Measurements from ENCODE around the gene ERC2.

The ERC2 gene

DNA sequence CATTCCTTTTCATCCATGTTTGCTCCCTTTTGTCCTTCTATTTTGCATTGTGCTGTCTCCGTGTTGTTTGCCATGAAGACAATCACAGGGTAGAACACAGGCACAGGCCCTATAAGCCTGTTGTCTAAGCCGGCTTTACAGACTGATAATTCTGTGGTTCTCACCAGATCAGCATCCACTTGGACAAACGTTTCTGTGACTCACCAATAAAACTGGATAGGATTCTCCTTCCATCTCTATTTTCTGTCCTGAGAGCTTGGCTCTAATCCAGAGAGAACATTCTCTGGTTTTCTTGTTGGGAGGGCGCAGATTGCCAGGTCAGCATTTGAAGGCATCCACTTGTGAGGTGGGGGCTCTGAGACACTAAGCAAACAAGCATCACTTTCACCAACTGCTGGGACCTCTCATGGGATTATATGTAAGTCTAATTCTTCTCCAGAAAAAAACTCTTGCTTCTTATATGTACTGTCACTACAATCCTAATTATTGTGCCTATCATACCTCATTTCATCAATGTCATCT, 101.6 kb downstream of the ERC2 start:
- DNase-seq (ENCODE audit: low spot score) = peak; percentile 21

DNA sequence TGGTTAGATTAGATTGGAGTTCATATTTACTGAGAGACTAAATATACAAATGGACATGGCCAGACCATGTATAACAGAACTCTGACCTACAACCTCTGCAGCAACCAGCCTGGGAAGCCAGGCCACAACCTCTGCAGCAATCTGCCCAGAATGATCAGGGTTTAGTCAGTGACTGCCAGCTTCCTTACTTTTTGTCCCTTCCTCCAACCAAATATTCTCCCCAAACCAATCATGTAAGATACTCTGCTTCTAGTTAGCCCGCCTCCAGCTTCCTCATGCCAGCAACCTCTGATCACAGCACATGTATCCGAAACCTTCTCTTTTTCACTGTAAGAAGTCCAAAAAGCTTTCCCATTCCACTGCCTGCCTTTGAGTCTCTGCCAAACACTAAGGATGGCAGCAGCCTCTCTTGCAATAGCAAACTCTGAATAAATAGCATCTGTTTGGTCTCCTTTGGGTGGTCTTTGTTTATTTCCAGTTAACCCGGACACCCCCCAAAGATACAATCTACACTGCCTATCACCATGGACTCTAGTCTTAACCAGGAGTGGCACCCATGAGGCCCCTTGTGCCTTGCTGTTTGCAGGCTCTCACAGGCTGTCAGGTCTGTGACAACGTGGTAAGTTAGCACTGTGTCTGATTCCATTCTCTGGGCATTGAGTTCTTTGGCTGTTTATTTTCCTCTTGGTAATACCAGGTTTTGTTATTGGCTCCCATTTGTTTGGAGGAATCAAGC, 102.2 kb downstream of the ERC2 start:
- peak; percentile 26 for DNase-seq (ENCODE audit: low spot score)

DNA sequence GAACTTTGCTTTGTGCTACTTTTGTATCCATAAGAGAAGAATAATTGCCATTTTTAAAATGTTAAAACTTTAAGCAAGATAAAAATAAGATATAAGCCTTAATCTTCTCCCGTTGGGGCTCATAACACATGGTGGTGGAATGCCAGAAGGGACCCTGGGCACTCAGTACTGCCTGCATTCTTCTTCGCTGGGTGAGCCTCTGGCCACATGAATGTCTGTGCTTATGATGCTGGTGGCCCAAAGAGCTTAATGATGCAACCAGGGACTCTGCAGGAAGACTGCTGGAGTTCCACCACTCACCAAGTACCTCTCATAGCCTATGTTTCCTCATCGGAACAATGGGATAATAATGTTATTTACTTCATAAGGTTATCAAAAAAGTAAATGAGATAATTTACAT, 103.6 kb downstream of the ERC2 start:
- no peak for DNase-seq (ENCODE audit: low spot score)

DNA sequence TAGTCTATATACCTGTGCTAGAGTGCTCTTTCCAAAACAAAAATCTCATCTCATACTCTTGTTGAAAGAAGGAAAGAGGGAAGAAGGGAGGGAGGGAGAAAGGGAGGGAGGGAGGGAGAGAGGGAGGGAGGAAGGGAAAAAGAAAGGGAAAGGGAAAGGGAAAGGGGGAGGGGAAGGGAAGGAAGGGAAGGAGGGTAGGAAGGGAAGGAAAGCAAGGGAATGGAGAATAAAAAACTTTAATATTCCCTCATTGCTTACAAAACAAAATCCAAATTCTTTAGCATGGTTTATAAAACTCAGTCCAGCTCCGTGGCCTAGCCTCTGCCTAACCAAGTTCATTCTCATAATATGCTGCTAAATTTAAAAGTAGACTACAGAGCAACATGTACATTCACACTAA, 104.5 kb downstream of the ERC2 start:
- DNase-seq (ENCODE audit: low spot score) = no peak

DNA sequence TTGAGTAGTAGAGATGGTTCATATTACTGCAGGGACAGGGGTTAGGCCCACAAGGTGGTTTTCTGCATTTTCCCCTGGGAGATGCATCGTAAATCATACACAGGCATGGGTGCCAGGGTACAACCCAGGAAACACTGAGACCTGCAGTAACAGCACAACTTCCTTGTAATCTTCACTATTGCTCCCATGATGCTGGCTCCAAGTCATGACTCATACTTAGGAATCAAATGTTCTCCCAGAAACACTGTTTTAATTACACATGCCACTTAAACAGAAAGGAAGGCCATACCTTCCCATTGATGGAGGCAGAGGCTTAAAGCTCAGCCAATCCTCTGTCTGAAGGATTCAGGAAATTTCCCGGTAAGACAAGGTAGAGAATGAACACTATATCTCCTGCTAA, 106.5 kb downstream of the ERC2 start:
- no peak for DNase-seq (ENCODE audit: low spot score)

DNA sequence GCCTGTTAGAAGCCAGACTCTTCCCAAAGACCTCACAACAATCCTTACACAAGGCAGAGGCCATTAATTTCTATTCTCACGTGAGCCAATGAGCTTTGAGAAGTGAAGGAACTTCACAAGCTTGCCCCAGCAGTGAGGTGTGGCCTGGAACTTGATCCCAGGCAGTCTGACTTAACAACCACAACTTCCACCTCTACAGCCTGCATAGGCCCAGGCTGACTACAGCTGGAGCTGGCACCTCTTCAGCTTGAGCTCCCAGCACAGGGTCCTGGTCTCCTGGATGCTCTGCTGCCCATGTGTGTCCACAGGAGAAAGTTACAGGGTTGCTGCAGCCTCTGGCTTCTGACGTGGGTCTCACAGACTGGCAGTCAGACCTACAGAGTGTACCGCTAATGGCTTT, 111.0 kb downstream of the ERC2 start:
- no peak for DNase-seq (ENCODE audit: low spot score)

DNA sequence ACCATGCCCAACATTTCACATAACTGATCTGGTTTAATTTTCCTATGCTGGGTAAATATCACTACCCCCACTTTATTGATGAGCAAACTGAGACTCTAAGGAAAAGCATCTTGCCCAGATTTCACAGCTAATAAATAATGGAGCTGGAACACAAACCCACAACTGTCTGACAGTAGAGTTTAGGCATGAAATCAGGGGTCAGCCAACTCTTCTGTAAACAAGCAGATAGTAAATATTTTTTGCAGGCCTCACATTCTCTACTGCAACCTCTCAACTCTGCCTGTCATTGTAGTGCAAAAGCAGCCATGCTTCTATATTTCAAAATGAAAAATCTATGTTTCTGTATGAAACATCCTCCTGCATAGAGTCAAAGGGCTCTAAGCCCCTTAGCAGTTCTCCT, 111.5 kb downstream of the ERC2 start:
- no peak for DNase-seq (ENCODE audit: low spot score)

DNA sequence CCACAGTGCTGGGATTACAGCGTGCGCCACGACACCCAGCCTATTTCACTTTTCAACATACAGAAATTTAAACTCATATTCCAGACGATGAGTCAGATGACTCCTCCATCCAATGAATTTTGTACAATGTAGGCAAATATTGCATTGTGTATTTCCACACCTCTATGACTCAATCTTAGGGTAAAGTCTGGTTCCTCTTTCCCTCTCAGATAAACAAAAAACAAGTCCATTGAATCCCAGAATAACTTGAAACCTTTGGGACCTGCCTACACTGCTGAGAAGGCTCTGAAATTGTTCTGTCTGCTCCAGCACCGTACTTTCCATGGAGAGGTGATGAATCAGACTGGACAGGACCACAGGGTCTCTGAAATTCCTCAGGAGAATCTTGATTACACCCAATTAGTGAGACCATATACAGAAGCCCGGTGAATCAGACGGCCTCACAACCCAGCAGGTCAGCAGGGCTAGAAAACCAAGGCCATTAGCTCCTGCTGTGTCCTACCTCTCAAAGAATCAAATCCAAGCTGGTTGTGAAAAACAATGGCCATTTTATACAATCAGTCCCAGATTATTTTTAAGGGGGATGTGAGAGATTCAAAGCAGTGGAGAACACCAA, 112.6 kb downstream of the ERC2 start:
- no peak for DNase-seq (ENCODE audit: low spot score)

DNA sequence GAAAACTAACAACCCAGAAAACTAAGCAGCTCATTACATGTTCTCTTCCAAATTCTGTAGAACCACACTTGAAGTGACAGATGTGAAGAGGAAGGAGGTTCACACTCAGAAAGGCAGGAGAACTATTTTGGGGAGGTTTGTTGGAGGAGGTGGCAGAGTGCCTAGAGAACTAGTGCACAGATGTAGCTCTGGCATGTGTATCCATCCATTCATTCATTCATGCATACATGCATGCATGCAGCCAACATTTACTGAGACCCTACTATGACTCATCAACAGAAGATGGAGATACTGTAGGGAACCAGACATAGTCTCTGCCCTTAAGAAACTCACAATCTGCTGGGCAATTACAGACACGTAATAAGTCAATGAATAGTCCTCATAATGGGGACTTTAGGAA, 116.7 kb downstream of the ERC2 start:
- DNase-seq (ENCODE audit: low spot score) = no peak

DNA sequence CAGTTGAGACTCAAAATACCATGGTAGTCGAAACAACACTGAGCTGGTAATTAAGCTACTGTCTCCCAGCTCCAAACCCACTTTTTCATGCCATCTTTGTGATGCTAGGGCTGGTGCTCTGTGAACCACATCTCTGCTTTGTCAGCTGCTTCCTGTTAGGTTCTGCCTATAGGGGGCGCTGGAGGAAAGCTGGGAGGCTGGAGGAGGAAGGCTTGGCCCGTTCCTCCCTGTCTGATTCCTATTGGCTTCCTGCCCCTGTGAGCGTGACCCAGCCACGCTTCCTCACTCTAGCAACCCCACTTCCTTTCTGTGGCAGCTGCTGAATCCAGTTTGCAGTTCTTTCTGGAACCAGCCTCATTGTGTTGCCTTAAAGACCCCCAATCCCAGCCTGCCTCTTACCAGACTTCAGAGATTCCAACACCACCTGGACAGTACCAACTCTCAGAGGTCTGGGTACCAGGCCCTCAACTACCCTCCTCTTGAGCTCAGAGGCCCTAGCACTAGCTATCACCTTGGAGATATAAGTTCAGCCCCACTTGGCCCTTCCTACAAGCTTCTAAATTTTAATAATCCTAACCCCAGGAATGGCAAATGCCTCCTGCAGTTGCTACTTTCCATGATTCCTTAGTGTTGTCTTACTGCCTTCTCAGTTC, 120.9 kb downstream of the ERC2 start:
- peak; percentile 85 for DNase-seq (ENCODE audit: low spot score)

DNA sequence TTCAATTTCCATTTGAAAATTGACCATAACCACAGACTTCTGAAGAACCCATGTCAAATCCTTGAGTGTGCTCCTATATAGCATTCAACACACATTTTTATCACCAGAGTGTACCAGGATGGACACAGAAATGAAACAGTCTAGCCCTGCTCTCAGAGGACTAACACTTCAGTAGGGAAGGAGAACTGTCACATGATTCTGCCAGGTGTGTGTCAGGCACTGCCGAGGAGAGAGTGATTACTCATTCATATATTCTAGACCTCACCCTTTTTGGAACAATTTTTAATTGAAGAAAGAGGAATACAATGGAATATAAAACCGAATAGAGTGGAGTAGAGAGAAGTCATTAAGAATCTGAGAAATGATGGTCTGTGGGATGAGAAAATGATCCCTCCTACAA, 125.8 kb downstream of the ERC2 start:
- no peak for DNase-seq (ENCODE audit: low spot score)

DNA sequence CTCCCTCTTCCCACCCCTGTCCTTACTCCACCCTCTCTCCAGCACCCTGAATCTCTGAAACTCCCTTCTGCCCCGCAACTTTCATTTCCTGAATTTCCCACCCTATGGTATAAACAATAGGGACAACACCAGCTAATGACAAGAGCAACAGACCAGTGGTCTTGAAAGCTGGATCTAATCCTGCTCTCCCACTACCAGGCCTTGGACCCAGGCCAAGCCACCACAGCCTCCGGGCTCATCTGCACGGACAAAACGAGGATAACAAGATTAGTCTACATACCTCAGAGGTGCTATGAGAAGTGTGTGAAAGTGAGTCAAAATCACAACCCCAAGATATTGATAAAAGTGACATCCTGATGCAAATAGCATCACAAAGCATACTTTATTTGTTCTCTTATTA, 128.6 kb downstream of the ERC2 start:
- no peak for DNase-seq (ENCODE audit: low spot score)

DNA sequence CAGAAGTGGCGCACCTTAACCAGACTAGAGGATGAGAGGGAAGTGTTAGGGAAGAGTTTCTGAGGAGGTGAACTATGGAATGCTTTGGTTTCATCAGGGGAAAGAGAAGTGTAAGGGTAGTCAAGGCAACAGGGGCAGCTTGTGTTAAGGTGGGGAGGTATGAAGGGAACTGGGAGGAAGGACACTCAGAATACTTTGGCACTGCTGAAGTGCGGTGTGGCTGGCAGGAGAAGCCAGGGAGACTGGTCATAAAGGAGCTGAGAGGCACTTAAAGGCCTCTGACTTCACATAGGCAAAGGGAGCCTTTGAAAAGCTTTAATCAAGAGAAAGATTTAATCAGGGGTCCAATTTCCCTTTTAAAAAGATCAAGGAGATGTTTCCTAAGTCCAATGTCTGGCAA, 129.0 kb downstream of the ERC2 start:
- DNase-seq (ENCODE audit: low spot score) = no peak

DNA sequence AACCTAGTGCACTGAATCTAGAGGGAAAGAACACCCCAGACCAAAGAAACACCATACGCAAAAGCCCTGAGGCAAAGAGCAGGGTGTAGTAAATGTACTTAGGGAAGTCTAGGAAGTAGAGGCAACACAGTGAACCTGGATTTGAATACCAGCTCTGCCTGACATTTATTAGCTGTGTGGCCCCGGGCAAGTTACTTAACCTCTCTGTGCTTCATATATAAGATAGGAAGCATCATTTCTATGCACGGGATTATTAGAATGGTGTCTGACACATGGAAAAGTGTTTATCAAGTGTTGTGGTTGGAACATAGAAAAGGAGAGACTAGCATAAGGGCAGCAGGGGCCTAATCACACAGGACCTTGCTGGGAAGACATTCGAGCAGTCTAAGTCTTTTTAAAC, 132.2 kb downstream of the ERC2 start:
- no peak for DNase-seq (ENCODE audit: low spot score)

DNA sequence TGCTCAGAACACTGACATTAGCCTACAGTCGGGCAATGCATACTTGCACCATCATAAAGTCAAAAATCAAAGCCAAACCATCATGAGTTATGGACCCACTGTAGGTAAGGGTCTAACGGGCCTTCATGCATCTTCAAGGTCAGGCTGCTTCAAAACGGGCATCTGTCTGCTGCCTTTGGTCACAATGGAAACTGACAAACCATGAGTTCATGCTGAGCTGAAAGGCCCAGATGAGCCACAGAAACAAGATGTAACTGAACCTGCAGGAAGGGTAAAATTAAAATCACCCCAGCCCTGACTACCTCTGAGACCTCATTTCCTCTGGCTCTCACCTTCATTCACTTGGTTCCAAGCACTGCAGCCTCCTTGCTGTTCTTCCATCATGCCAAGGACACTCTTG, 143.8 kb downstream of the ERC2 start:
- no peak for DNase-seq (ENCODE audit: low spot score)

DNA sequence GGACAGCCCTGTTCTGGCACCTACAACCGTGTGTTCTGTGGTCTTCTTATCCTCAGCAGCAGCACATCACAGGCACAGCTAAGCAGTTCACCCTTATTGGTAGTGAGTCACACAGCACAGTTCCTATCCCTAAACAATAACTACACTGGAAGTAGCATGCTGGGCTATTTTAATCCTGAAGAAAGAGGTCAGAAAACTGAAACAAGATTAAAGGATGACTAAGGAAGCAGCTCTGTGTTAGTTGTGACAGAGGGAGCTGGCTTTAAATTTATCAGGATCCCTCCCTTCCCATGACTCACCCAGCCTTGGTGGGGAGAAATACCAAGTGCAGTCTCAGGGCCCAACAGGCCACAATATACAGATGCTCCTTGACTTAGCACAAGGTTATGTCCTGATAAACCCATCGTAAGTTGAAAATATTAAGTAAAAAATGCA, 144.3 kb downstream of the ERC2 start:
- no peak for DNase-seq (ENCODE audit: low spot score)

DNA sequence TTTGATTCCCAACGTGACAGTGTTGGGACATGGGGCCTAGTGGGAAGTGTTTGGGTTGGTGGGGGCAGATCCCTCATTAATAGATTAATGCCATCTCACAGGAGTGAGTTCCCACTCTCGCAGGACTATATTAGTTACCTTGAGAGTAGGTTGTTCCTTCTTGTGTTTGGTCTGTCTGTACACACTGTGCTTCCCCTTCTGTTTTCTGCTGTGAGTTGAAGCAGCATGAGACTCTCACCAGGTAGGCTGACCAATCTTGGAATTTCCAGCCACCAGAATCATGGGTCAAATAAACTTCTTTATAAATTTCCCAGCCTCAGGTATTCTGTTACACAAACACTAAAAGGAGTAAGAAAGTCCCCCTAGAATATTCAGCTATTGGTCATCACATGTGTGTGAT, 145.4 kb downstream of the ERC2 start:
- no peak for DNase-seq (ENCODE audit: low spot score)

DNA sequence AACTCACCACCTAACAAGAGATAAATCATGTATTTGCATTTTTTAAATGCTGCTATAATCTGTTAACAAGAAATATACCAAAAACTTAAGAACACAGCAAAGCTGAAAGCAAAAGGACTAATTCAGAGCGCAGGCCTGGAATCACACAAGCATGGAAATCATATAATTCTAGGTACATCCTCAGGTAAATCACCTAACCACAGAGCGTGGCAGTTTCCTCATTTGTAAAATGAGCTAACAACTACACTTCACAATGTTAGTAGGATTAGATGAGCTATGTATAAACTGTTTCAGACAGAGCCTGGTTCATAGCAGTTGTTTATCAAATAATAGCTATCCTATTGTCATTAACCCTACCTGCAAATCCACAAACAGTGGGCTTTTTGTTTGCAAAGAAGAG, 146.4 kb downstream of the ERC2 start:
- DNase-seq (ENCODE audit: low spot score) = no peak

DNA sequence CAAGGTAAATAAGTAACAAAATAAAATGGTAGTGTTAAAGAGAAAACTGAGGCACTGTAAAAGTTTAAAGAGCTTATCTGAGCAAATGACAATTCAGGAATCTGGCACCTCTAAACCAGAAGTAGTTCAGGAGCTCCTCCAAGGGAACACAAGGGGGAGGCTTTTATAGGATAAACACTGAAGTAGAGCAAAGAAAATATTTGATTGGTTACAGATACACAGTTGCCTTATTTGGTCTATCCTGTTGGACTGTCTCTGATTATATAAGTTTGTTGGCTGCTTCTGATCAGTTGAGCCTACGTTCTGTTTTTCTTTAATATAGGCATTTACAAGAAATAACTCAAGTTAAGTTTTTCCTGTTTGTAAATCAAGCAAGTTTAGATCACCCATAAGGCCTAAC, 146.9 kb downstream of the ERC2 start:
- DNase-seq (ENCODE audit: low spot score) = no peak

DNA sequence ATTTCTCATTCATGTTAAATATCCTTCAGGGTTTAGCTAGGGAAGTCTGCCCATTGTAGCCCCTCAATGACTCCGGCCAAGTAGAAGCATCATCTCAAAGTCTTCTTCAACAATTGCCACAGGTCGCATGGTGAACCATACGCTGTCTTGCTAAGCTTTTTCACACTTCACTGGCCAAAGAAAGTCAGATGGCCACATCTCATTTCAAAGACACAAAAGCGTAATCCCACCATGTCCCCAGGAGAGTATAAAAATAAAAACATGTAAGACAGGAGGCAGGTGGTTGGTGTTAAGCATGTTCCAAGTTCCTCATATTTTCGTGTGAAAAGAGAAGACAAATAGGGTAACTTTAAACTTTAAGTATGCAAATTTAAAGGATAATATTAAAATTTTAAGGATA, 147.4 kb downstream of the ERC2 start:
- DNase-seq (ENCODE audit: low spot score) = no peak

DNA sequence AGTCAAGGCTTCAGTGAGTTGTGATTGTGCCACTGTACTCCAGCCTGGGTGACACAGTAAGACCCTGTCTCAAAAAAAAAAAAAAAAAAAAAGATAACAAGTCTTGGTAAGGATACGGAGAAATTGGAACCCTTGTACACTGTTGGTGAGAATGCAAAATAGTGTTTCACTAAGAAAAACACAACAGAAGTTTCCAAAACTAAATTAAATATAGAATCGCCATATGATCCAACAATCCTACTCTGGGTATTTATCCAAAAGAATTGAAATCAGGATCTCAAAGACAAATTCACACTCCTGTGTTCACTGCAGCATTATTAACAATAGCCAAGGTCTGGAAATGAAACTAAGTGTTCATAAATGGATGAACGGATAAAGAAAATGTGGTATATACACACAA, 149.4 kb downstream of the ERC2 start:
- no peak for DNase-seq (ENCODE audit: low spot score)

DNA sequence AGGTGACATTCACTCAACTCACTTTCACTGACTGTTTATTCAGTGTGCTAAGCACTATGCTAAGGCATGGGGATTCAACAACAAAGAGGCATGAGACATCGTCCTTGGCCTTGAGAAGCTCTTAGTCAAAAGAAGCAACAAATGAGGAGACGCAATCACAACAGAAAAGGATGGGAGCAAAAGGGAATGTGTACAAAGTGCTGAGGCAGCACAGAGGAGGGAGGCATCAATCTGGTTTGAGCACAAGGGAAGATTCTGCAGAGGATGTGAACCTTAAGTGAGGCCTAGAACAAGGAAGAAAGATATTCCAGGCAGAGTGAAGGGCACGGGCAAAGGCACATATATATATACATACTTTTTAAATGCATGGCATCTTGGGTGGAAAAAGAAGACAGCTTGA, 151.3 kb downstream of the ERC2 start:
- DNase-seq (ENCODE audit: low spot score) = no peak

DNA sequence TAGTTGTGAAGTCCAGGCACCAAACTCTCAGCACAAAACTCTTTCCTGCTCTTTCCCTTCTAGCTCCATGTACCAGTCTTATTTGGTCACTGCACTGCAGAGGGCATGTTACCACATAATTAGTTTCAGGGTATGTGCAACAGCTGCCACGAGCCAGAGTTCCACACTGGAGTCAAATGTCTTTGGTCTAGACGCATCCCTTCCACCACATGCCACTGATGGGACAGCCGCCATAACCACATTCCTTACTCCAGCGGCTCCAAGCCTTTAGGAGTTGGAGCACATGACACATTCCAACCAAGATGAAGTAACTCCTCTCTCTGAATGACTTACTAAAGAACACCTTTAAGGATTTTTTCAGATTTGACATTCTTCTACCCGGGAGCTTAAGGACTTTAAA, 153.4 kb downstream of the ERC2 start:
- no peak for DNase-seq (ENCODE audit: low spot score)

Measured in globus pallidus (tissue), 1 donor.